GM23248 (cell line): ENCODE results near the gene CAMTA1.

ENCODE experiments used
- EZH2 ChIP-seq: fragments of 200-600 bp; sonication (generic); IDR thresholded peaks from 2 replicates; pipeline ENCODE4 v1.6.1; 2018; ENCODE audit warnings: antibody characterized with exemption, mild to moderate bottlenecking; ENCODE audit not compliant: insufficient read depth, poor library complexity, severe bottlenecking
- EZH2phosphoT487 ChIP-seq: fragments of 200-600 bp; sonication (generic); IDR thresholded peaks from 2 replicates; pipeline ENCODE4 v1.6.1; 2018; ENCODE audit warnings: antibody characterized with exemption, moderate library complexity, mild to moderate bottlenecking, low read depth; ENCODE audit not compliant: insufficient read depth

DNA sequence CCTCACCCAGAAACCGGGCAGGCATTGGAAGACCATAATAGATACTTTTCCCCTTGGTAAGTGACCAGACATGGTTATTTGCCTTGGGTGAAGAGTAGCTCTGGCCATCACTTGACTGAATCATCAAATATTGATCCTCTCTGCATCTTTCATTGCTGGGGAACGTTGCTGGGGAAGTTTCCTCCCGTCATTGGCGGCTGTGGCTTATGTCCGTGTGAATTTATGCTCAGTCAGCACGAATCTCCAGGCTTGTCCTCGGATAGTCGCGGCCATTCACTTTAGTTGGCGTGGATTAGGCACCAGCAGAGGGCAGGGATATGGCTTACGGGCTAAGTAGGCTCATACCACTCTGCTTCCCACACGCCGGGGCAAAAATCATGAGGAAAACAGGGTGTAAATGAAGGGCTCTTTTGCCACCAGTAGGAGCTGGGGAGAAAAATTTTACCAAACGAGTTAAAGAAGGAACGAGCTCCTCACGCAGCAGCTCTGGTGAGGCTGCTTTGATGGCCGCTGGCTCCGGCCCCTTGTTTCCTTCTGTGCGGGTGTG lies 473.4 kb downstream of the CAMTA1 start:
- TF ChIP-seq EZH2 = no peak
- no peak for TF ChIP-seq EZH2phosphoT487
